MM.1S (cell line): ENCODE results near the gene P3H2.

Source experiments
- DNase-seq: peaks from one replicate; pipeline ENCODE4 v3.0.0-alpha.2; 2015
- H2AFZ ChIP-seq: fragments of 300-600 bp; sonication (generic); 2 replicates; pipeline ENCODE4 v1.6.0; 2016; ENCODE audit warnings: antibody characterized with exemption, low read length
- H3F3A ChIP-seq: fragments of 300-600 bp; sonication (generic); 2 replicates; pipeline ENCODE4 v1.6.1; 2016; ENCODE audit warnings: mild to moderate bottlenecking, antibody characterized with exemption, low read length, moderate library complexity, mixed read lengths; ENCODE audit not compliant: insufficient read depth
- H3K27ac ChIP-seq: fragments of 300-600 bp; sonication (generic); 2 replicates; pipeline ENCODE4 v1.5.1; 2016; ENCODE audit warnings: mild to moderate bottlenecking, low read length
- H3K27me3 ChIP-seq: fragments of 300-600 bp; sonication (generic); replicated peaks from 2 replicates; pipeline ENCODE4 v1.6.0; 2016; ENCODE audit warnings: low read length; ENCODE audit not compliant: insufficient read depth
- H3K36me3 ChIP-seq: fragments of 300-600 bp; sonication (generic); replicated peaks from 2 replicates; pipeline ENCODE4 v1.6.1; 2016; ENCODE audit warnings: mild to moderate bottlenecking, low read length, mixed read lengths; ENCODE audit not compliant: insufficient read depth
- H3K4me1 ChIP-seq: fragments of 300-600 bp; sonication (generic); 2 replicates; pipeline ENCODE4 v1.6.1; 2016; ENCODE audit warnings: low read length, mixed read lengths
- H3K4me2 ChIP-seq: fragments of 300-600 bp; sonication (generic); 2 replicates; pipeline ENCODE4 v1.6.0; 2016; ENCODE audit warnings: low read depth, low read length
- H3K4me3 ChIP-seq: fragments of 300-600 bp; sonication (generic); 2 replicates; pipeline ENCODE4 v1.5.1; 2016; ENCODE audit warnings: low read length, mixed read lengths
- H3K79me2 ChIP-seq: fragments of 300-600 bp; sonication (generic); 2 replicates; pipeline ENCODE4 v1.6.1; 2016; ENCODE audit warnings: mixed run types, low read length, mixed read lengths
- H3K9ac ChIP-seq: fragments of 300-600 bp; sonication (generic); 2 replicates; pipeline ENCODE4 v1.6.1; 2016; ENCODE audit warnings: low read length, mixed read lengths
- H3K9me2 ChIP-seq: fragments of 300-600 bp; sonication (generic); replicated peaks from 2 replicates; pipeline ENCODE4 v1.6.1; 2016; ENCODE audit warnings: mild to moderate bottlenecking, low read length, mixed read lengths; ENCODE audit not compliant: insufficient read depth
- H3K9me3 ChIP-seq: fragments of 300-600 bp; sonication (generic); replicated peaks from 2 replicates; pipeline ENCODE4 v1.6.1; 2016; ENCODE audit warnings: mild to moderate bottlenecking, low read length, mixed read lengths; ENCODE audit not compliant: insufficient read depth
- H4K20me1 ChIP-seq: fragments of 300-600 bp; sonication (generic); 2 replicates; pipeline ENCODE4 v1.6.1; 2016; ENCODE audit warnings: mild to moderate bottlenecking, low read length, moderate library complexity, mixed read lengths; ENCODE audit not compliant: insufficient read depth
- CTCF ChIP-seq: fragments of 300-600 bp; sonication (generic); IDR thresholded peaks from 2 replicates; pipeline ENCODE4 v1.5.1; 2016; ENCODE audit warnings: antibody characterized with exemption, low read length, mixed read lengths
- EZH2 ChIP-seq: fragments of 300-600 bp; sonication (generic); optimal IDR thresholded peaks from 2 replicates; pipeline ENCODE3; 2017; ENCODE audit warnings: low read depth, mild to moderate bottlenecking, antibody characterized with exemption, low read length, mixed read lengths
- EZH2phosphoT487 ChIP-seq: fragments of 300-600 bp; sonication (generic); IDR thresholded peaks from 2 replicates; pipeline ENCODE4 v1.6.1; 2018; ENCODE audit warnings: antibody characterized with exemption, low read length

Gene P3H2

DNA sequence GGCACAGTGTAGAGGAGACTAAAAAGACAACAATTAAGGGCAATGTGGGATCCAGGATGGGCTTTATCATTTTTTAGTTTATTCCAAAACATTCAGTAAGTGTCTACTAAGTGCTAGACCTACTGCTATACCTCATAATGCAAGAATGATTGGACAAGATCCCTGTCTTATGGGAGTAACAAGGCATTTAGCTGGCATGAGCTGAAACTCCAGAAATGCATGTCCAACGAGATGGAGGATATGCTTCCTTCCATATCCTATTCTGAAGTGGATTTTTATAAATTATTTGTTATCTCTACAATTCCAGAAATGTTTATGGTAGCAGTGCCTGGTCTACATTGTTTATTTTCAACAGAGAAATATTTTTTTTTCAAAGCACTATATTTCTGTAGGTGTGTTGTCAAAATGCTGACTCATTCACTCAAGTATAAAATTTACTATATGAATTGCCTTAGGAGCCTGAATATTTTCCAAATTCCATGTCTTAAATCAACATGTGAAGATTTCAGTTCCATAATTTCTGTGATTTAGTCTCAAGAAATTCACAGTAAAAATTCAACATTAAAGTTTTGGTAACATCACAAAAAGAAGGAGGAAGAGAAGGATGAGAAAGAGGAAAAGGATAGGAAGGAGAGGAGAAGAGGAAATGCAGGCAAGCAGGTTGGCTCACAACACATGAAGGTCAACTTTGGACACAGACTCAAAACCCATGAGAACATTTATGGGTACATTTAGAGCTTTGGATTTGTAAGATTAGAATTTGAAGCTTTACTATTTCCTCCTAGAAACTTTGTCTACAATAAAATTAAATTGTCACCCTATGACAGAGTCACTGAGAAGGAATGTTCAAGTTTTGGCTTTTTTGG is 88.6 kb downstream of the P3H2 start:
- Histone ChIP-seq H3K4me1 (no peaks in the 10 kb centered on the region), H4K20me1 (no peaks in the 10 kb centered on the region), H3K9me2 (no peaks in the 10 kb centered on the region), H3K36me3 (no peaks in the 10 kb centered on the region), H3F3A (no peaks in the 10 kb centered on the region), H3K9me3 (no peaks in the 10 kb centered on the region), H3K4me3 (no peak overlapping the region), H3K79me2 (no peaks in the 10 kb centered on the region), H3K27ac (no peak overlapping the region), H3K4me2 (no peak overlapping the region), H3K27me3 (no peaks in the 10 kb centered on the region), H3K9ac (no peak overlapping the region), H2AFZ (no peak overlapping the region)
- TF ChIP-seq EZH2phosphoT487, result no peak
- TF ChIP-seq CTCF, result no peak
- TF ChIP-seq EZH2, result no peak
- DNase-seq, result no peak

GRCh38 chr3:190027116-190027515 is 93.6 kb downstream of the P3H2 start:
- H3F3A ChIP-seq, result no peaks in the 10 kb centered on the region
- H2AFZ ChIP-seq, result no peak overlapping the region
- H3K4me2 ChIP-seq, result no peak overlapping the region
- H3K36me3 ChIP-seq, result no peaks in the 10 kb centered on the region
- TF ChIP-seq EZH2 (no peak), EZH2phosphoT487 (no peak), CTCF (no peak)
- no peak for DNase-seq
- H3K4me1 ChIP-seq, result no peaks in the 10 kb centered on the region
- no peak overlapping the region for H3K27ac ChIP-seq
- H3K27me3 ChIP-seq, result no peaks in the 10 kb centered on the region
- no peaks in the 10 kb centered on the region for H4K20me1 ChIP-seq
- H3K79me2 ChIP-seq, result no peaks in the 10 kb centered on the region
- H3K4me3 ChIP-seq, result no peak overlapping the region
- no peaks in the 10 kb centered on the region for H3K9me2 ChIP-seq
- no peaks in the 10 kb centered on the region for H3K9me3 ChIP-seq
- no peak overlapping the region for H3K9ac ChIP-seq

GRCh38 chr3:190026154-190026553 is 94.5 kb downstream of the P3H2 start:
- Histone ChIP-seq H3K4me1 (no peaks in the 10 kb centered on the region), H3K4me2 (no peak overlapping the region)
- no peak for TF ChIP-seq EZH2
- TF ChIP-seq EZH2phosphoT487, result no peak
- no peak for TF ChIP-seq CTCF

More at GRCh38 chr3:190026154-190026553, 94.5 kb downstream of the P3H2 start:
- Histone ChIP-seq H3K9me3 (no peaks in the 10 kb centered on the region), H3K27ac (no peak overlapping the region), H3K27me3 (no peaks in the 10 kb centered on the region), H3K9ac (no peak overlapping the region), H3K4me3 (no peak overlapping the region), H3K9me2 (no peaks in the 10 kb centered on the region), H3F3A (no peaks in the 10 kb centered on the region), H3K79me2 (no peaks in the 10 kb centered on the region), H2AFZ (no peak overlapping the region), H3K36me3 (no peaks in the 10 kb centered on the region), H4K20me1 (no peaks in the 10 kb centered on the region)
- no peak for DNase-seq
